WTC11 (cell line): ENCODE results near the gene VIPR2. TPM values are rescaled to one million over a fixed set of nuclear protein-coding genes. Genes with fewer than 3 reads are reported as not detected.

Experiments
- ATAC-seq: fragments of 200-7000 bp; cut with Tn5 transposase; 2 replicates; pipeline ENCODE4 v1.10.0; 2021; ENCODE audit warnings: mild to moderate bottlenecking, moderate library complexity
- CTCF ChIA-PET: fragments of 300-600 bp; sonication (Branson Sonifier 250); formaldehyde crosslinking; loops from one replicate; lab custom pipeline; 2021; ENCODE audit warnings: antibody characterized with exemption; lab: Charles Lee
- POLR2A ChIA-PET: fragments of 350-600 bp; sonication (Branson Sonifier 250); formaldehyde crosslinking; loops from one replicate; lab custom pipeline; 2021; ENCODE audit warnings: antibody characterized with exemption; lab: Charles Lee
- DNase-seq: peaks from one replicate; pipeline ENCODE4 v3.0.0; 2021; ENCODE audit warnings: low spot score
- H3K27ac Mint-ChIP-seq: 2 replicates; pipeline ENCODE4 v1.8.0; 2021; ENCODE audit warnings: mixed read lengths
- H3K27me3 Mint-ChIP-seq: 2 replicates; pipeline ENCODE4 v1.8.0; 2021; ENCODE audit warnings: low read depth, mild to moderate bottlenecking, moderate library complexity, mixed read lengths
- H3K36me3 Mint-ChIP-seq: 2 replicates; pipeline ENCODE4 v1.8.0; 2021; ENCODE audit warnings: mixed read lengths
- H3K4me1 Mint-ChIP-seq: 2 replicates; pipeline ENCODE4 v1.8.0; 2022; ENCODE audit warnings: mixed read lengths
- H3K4me3 Mint-ChIP-seq: 2 replicates; pipeline ENCODE4 v1.8.0; 2021; ENCODE audit warnings: mild to moderate bottlenecking, moderate library complexity, mixed read lengths
- H3K9me3 Mint-ChIP-seq: 2 replicates; pipeline ENCODE4 v1.8.0; 2021; ENCODE audit warnings: mixed read lengths
- ATF1 ChIP-seq: sonication (generic); formaldehyde crosslinking; IDR thresholded peaks from 2 replicates; pipeline ENCODE4 v1.8.1; 2023; ENCODE audit warnings: mild to moderate bottlenecking, moderate library complexity, missing genetic modification reagents
- FOXJ3 ChIP-seq: sonication (generic); formaldehyde crosslinking; IDR thresholded peaks from 2 replicates; pipeline ENCODE4 v1.9.0; 2021; ENCODE audit warnings: missing genetic modification reagents, mild to moderate bottlenecking, borderline replicate concordance
- FOXP1 ChIP-seq: sonication (generic); formaldehyde crosslinking; IDR thresholded peaks from 2 replicates; pipeline ENCODE4 v1.8.0; 2022; ENCODE audit warnings: missing genetic modification reagents, mild to moderate bottlenecking, moderate library complexity, borderline replicate concordance
- GRHL2 ChIP-seq: fragments of 250-450 bp; sonication (Bioruptor Pico); IDR thresholded peaks from 2 replicates; pipeline ENCODE4 v1.8.0; 2022; ENCODE audit warnings: mild to moderate bottlenecking, moderate library complexity; ENCODE audit not compliant: insufficient replicate concordance, severe bottlenecking
- HMGXB4 ChIP-seq: sonication (generic); formaldehyde crosslinking; IDR thresholded peaks from 2 replicates; pipeline ENCODE4 v1.8.1; 2023; ENCODE audit warnings: mild to moderate bottlenecking, moderate library complexity, missing genetic modification reagents
- JUN ChIP-seq: sonication (generic); formaldehyde crosslinking; IDR thresholded peaks from 2 replicates; pipeline ENCODE4 v1.8.0; 2023; ENCODE audit warnings: mild to moderate bottlenecking, missing genetic modification reagents
- MAX ChIP-seq: sonication (generic); formaldehyde crosslinking; IDR thresholded peaks from 2 replicates; pipeline ENCODE4 v1.8.0; 2022; ENCODE audit warnings: mild to moderate bottlenecking, missing genetic modification reagents
- MYBL2 ChIP-seq: sonication (generic); formaldehyde crosslinking; IDR thresholded peaks from 2 replicates; pipeline ENCODE4 v1.8.1; 2023; ENCODE audit warnings: mild to moderate bottlenecking, moderate library complexity, missing genetic modification reagents
- NFATC4 ChIP-seq: fragments of 250-450 bp; sonication (Bioruptor Pico); IDR thresholded peaks from 2 replicates; pipeline ENCODE4 v1.9.0; 2021; ENCODE audit warnings: mild to moderate bottlenecking
- NFE2L1 ChIP-seq: sonication (generic); formaldehyde crosslinking; IDR thresholded peaks from 2 replicates; pipeline ENCODE4 v1.8.1; 2023; ENCODE audit warnings: missing genetic modification reagents
- NFYB ChIP-seq: sonication (generic); formaldehyde crosslinking; conservative IDR thresholded peaks from 2 replicates; pipeline ENCODE4 v1.8.0; 2022; ENCODE audit warnings: low read depth, missing genetic modification reagents
- NR3C1 ChIP-seq: sonication (generic); formaldehyde crosslinking; conservative IDR thresholded peaks from 2 replicates; pipeline ENCODE4 v1.8.1; 2023; ENCODE audit warnings: low read depth, mild to moderate bottlenecking, missing genetic modification reagents
- OVOL2 ChIP-seq: fragments of 250-450 bp; sonication (Bioruptor Pico); IDR thresholded peaks from 2 replicates; pipeline ENCODE4 v1.9.0; 2021; ENCODE audit warnings: mild to moderate bottlenecking, borderline replicate concordance
- PRRX2 ChIP-seq: fragments of 250-450 bp; sonication (Bioruptor Pico); IDR thresholded peaks from 2 replicates; pipeline ENCODE4 v1.8.0; 2021; ENCODE audit warnings: mild to moderate bottlenecking
- SMAD4 ChIP-seq: sonication (generic); formaldehyde crosslinking; IDR thresholded peaks from 2 replicates; pipeline ENCODE4 v1.8.0; 2022; ENCODE audit warnings: mild to moderate bottlenecking, missing genetic modification reagents
- TP53 ChIP-seq: sonication (generic); formaldehyde crosslinking; IDR thresholded peaks from 2 replicates; pipeline ENCODE4 v1.8.1; 2023; ENCODE audit warnings: mild to moderate bottlenecking, missing genetic modification reagents
- ZMAT4 ChIP-seq: fragments of 250-450 bp; sonication (Bioruptor Pico); IDR thresholded peaks from 2 replicates; pipeline ENCODE4 v1.9.0; 2021; ENCODE audit warnings: mild to moderate bottlenecking
- ZNF232 ChIP-seq: sonication (generic); formaldehyde crosslinking; IDR thresholded peaks from 2 replicates; pipeline ENCODE4 v1.8.0; 2022; ENCODE audit warnings: mild to moderate bottlenecking, missing genetic modification reagents
- ZNF263 ChIP-seq: sonication (generic); formaldehyde crosslinking; IDR thresholded peaks from 2 replicates; pipeline ENCODE4 v1.8.1; 2022; ENCODE audit warnings: low read depth, mild to moderate bottlenecking, moderate library complexity, missing genetic modification reagents
- ZNF416 ChIP-seq: fragments of 250-450 bp; sonication (Bioruptor Pico); IDR thresholded peaks from 2 replicates; pipeline ENCODE4 v1.9.0; 2021; ENCODE audit warnings: mild to moderate bottlenecking, inconsistent platforms
- ZNF532 ChIP-seq: fragments of 250-450 bp; sonication (Bioruptor Pico); IDR thresholded peaks from 2 replicates; pipeline ENCODE4 v1.9.0; 2021; ENCODE audit warnings: mild to moderate bottlenecking, borderline replicate concordance
- total RNA-seq: library from RNA; stranded (reverse); gene quantifications from 3 replicates; pipeline ENCODE4 v1.2.3, GENCODE V29; 2021
- TF ChIP-seq, protein P1 (sequence below): fragments of 250-450 bp; sonication (Bioruptor Pico); IDR thresholded peaks from 2 replicates; pipeline ENCODE4 v1.8.0; 2021; ENCODE audit warnings: mild to moderate bottlenecking
- TF ChIP-seq, protein P2 (sequence below): sonication (generic); formaldehyde crosslinking; IDR thresholded peaks from 2 replicates; pipeline ENCODE4 v1.8.0; 2022; ENCODE audit warnings: mild to moderate bottlenecking, missing genetic modification reagents
- TF ChIP-seq, protein P3 (sequence below): sonication (generic); formaldehyde crosslinking; IDR thresholded peaks from 2 replicates; pipeline ENCODE4 v1.8.0; 2022; ENCODE audit warnings: mild to moderate bottlenecking, missing genetic modification reagents
- TF ChIP-seq, protein P4 (sequence below): fragments of 200-600 bp; IDR thresholded peaks from 2 replicates; pipeline ENCODE4 v1.8.0; 2022; ENCODE audit warnings: antibody characterized with exemption

The VIPR2 gene
- total RNA-seq, 1 experiment from 2014 or later = 7.5 TPM

DNA sequence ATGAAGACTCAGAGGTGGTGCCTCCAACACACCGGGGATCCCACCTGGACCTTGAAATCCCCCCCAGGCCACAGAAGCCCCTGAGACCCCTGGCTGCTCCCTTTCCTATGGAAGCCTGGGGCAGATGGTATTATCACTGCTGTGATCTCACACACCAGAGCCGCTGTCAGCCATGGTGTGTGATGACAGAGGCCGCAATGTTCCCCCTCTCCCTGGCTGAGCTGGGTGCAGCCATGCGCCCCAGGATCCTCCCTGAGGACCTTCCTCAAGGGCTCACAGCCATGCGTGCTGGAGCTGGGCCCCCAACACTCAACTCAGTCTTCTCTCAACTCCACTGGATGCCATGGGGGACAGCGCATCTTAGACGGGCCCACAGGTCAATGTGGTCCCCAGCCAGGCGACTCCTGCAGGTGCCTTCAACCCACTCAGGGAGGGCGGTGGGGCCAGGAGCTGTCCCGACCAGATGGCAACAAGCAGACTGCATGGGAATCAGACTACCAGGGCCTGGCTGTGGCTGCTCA, 44.9 kb downstream of the VIPR2 start (continued):
- TF ChIP-seq FOXJ3 (CRISPR knock-in tag) (no peak), JUN (CRISPR knock-in tag) (no peak), GRHL2 (CRISPR knock-in tag) (no peak), NFATC4 (no peak), ZNF532 (no peak), MAX (no peak), OVOL2 (CRISPR knock-in tag) (no peak), ATF1 (CRISPR knock-in tag) (no peak), NR3C1 (no peak), ZNF232 (CRISPR knock-in tag) (no peak), ZMAT4 (no peak), HMGXB4 (CRISPR knock-in tag) (no peak)
- TF ChIP-seq, protein P1, sequence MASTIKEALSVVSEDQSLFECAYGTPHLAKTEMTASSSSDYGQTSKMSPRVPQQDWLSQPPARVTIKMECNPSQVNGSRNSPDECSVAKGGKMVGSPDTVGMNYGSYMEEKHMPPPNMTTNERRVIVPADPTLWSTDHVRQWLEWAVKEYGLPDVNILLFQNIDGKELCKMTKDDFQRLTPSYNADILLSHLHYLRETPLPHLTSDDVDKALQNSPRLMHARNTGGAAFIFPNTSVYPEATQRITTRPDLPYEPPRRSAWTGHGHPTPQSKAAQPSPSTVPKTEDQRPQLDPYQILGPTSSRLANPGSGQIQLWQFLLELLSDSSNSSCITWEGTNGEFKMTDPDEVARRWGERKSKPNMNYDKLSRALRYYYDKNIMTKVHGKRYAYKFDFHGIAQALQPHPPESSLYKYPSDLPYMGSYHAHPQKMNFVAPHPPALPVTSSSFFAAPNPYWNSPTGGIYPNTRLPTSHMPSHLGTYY (CRISPR knock-in tag) = no peak
- TF ChIP-seq, protein P2, sequence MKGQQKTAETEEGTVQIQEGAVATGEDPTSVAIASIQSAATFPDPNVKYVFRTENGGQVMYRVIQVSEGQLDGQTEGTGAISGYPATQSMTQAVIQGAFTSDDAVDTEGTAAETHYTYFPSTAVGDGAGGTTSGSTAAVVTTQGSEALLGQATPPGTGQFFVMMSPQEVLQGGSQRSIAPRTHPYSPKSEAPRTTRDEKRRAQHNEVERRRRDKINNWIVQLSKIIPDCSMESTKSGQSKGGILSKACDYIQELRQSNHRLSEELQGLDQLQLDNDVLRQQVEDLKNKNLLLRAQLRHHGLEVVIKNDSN (CRISPR knock-in tag) = no peak

GRCh38 chr7:159098811-159099655, 45.6 kb downstream of the VIPR2 start:
- Mint-ChIP-seq H3K9me3 (peaks cover 15% of the 10 kb centered on the region), H3K4me3 (no peak overlapping the region), H3K27me3 (no peaks in the 10 kb centered on the region; the same call in 1 of the 2 replicates), H3K27ac (no peak overlapping the region), H3K36me3 (peaks cover 28% of the 10 kb centered on the region), H3K4me1 (no peaks in the 10 kb centered on the region)
- ChIA-PET POLR2A (no interaction called here), CTCF (no interaction called here)
- no peak for DNase-seq
- no peak for ATAC-seq
- TF ChIP-seq MYBL2 (CRISPR knock-in tag) = no peak
- TF ChIP-seq, protein P3, sequence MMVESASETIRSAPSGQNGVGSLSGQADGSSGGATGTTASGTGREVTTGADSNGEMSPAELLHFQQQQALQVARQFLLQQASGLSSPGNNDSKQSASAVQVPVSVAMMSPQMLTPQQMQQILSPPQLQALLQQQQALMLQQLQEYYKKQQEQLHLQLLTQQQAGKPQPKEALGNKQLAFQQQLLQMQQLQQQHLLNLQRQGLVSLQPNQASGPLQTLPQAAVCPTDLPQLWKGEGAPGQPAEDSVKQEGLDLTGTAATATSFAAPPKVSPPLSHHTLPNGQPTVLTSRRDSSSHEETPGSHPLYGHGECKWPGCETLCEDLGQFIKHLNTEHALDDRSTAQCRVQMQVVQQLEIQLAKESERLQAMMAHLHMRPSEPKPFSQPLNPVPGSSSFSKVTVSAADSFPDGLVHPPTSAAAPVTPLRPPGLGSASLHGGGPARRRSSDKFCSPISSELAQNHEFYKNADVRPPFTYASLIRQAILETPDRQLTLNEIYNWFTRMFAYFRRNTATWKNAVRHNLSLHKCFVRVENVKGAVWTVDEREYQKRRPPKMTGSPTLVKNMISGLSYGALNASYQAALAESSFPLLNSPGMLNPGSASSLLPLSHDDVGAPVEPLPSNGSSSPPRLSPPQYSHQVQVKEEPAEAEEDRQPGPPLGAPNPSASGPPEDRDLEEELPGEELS = no peak
- TF ChIP-seq NFYB (CRISPR knock-in tag) = no peak
- TF ChIP-seq, protein P4, sequence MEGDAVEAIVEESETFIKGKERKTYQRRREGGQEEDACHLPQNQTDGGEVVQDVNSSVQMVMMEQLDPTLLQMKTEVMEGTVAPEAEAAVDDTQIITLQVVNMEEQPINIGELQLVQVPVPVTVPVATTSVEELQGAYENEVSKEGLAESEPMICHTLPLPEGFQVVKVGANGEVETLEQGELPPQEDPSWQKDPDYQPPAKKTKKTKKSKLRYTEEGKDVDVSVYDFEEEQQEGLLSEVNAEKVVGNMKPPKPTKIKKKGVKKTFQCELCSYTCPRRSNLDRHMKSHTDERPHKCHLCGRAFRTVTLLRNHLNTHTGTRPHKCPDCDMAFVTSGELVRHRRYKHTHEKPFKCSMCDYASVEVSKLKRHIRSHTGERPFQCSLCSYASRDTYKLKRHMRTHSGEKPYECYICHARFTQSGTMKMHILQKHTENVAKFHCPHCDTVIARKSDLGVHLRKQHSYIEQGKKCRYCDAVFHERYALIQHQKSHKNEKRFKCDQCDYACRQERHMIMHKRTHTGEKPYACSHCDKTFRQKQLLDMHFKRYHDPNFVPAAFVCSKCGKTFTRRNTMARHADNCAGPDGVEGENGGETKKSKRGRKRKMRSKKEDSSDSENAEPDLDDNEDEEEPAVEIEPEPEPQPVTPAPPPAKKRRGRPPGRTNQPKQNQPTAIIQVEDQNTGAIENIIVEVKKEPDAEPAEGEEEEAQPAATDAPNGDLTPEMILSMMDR = no peak
- no peak for TF ChIP-seq SMAD4 (CRISPR knock-in tag)
- no peak for TF ChIP-seq TP53
- no peak for TF ChIP-seq NFE2L1 (CRISPR knock-in tag)
- no peak for TF ChIP-seq FOXP1 (CRISPR knock-in tag)
- no peak for TF ChIP-seq ZNF416 (CRISPR knock-in tag)
- no peak for TF ChIP-seq ZNF263 (CRISPR knock-in tag)
- TF ChIP-seq ZNF232 (CRISPR knock-in tag) = no peak
- no peak for TF ChIP-seq PRRX2
